HT-29 (cell line): ENCODE measurements around the gene DMP1. TPM values are rescaled to one million over a fixed set of nuclear protein-coding genes. Genes with fewer than 3 reads are reported as not detected.
"Not testable (repeated sequence)": the region's sequence is repeated elsewhere in the genome, so short reads cannot be mapped to it uniquely, and the experiment has no call there.

Source experiments
- DNase-seq: peaks from one replicate; pipeline ENCODE4 v3.0.0-alpha.2; 2015; ENCODE audit warnings: low spot score
- total RNA-seq: library from RNA; depleted of rRNA; stranded (reverse); fragments of >200 nt; shearing (Covaris generic); gene quantifications from 2 replicates; pipeline ENCODE4 v1.2.3, GENCODE V29; 2014; rRNA removed

The DMP1 gene
- total RNA-seq, 1 experiment from 2014 or later: not detected

DNA sequence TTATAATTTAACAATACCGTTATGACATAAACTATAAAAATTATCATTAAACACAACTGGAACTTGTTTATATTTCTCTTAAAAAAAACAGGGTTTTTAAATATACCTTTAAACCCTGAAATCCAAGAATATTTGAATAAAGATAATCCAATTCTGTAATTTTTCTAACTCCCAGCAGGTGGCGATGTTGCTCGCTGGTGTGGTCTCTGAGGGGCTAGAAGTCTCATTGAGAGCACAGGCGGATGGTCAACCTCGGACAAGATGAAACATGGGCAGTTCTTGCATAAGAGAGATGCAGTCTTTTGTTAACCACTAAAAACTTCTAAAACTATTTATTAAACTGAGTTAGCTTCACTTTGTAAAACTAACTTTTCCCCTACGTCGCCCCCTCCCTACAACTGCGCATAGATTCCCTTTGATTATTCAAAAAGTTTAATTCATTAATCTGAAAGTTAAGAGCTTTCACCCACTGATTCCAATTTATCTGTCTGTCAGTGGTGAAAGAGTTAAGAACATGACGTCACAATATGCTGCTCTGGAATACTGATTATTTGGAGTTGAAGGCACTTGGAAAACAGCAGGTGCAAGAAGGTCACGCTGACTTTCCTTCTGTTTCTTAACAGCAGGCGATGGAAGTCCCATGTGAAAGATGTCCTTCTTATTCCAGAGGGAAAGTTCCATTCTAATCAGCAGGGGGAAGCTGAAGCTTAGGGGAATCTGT is 29.5 kb downstream of the DMP1 start:
- DNase-seq: peak; percentile 73

DNA sequence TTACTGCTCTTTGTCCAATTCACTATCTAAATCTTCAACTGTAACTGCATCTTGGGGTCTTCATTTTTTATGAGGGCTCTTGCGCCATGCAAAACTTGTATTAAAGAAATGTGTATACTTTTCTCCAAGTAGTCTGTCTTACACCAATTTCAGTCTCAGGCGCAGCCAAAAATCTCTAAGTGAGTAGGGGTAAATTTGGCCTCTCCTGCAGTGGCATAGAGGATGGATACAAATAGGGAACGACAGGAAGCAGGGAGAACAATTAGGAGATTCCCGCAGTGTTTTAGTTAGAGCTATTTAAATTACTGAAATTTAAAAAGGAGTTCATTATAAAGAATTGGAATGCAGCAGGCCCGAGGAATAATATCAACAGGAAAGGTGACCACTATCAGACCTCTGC is 30.2 kb downstream of the DMP1 start:
- DNase-seq: no peak

DNA sequence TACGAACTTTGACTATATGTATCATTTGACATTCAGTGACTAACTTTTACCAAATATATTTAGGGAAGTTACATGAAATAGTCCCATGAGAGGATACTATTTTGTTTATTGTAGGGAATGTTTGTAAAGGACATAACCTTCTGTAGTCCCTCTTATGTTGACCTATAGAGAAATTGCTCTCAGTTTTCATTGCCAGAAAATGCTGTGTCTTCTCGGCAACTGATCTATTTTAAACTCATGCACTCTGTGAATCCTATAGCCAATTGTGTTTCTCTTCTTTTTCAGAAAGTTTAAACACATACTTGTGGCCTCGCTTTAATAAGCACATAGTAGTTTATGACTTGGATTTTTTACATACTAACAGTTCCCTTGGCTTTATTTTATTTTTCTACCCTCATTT is 38.2 kb downstream of the DMP1 start:
- no peak for DNase-seq

DNA sequence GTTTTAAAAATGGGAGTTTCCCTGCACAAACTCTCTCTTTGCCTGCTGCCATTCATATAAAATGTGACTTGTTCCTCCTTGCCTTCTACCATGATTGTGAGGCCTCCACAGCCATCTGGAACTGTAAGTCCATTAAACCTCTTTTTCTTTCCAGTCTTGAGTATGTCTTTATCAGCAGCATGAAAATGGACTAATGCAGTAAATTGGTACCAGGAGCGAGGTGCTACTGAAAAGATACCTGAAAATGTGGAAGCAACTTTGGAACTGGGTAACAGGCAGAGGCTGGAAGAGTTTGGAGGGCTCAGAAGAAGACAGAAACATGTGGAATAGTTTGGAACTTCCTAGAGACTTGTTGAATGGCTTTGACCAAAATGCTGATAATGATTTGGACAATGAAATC is 40.9 kb downstream of the DMP1 start:
- DNase-seq: not testable (repeated sequence)

DNA sequence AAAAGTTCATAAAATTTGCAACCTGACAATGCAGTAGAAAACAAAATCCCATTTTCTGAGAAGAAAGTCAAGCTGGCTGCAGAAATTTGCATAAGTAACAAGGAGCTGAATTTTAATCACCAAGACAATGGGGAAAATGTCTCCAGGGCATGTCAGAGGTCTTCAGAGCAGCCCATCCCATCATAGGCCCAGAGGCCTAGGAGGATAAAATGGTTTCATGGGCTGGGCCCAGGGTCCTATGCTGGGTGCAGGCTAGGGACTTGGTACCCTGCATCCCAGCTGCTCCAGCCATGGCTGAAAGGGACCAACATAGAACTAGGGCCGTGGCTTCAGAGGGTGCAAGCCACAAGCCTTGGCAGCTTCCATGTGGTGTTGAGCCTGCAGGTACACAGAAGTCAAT is 42.0 kb downstream of the DMP1 start:
- not testable (repeated sequence) for DNase-seq

DNA sequence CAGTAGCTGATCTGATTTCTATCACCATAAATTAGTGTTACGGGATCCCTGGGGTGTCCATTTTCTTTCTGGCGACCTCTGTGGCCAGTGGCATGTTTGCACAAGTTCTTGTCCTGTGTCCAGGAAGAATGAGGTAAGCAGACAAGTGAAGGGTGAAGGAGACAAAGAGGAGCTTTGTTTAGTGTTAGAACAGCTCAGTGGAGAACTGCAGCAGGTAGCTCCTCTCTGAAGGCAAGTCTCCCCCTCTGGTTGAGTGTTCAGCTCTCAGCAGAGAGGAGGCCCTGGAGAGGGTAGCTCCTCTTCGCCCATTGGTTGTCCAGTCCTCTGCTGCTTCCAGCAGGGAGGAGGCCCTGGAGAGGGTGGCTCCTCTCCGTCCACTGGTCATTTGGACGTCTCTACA is 47.2 kb downstream of the DMP1 start:
- no peak for DNase-seq

DNA sequence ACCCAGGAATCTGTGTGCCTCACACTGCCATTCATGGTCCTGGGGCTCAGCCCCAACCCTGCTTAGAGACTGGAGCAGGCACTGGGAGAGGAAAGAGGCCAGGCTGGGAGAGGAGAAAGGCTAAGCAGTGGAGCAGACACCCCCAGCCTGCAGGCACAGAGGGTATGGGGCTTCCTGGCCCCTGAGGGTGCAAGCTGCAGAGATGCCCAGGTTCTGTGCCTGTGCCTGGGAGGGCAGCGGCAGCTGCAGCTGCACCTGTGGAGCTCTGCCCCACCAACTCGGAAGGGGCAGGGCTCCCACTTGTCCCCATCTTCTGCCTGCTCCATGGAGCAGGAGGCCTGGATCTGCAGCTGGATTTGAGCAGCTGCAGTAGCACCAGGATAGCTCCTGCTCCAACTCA is 47.9 kb downstream of the DMP1 start:
- no peak for DNase-seq

DNA sequence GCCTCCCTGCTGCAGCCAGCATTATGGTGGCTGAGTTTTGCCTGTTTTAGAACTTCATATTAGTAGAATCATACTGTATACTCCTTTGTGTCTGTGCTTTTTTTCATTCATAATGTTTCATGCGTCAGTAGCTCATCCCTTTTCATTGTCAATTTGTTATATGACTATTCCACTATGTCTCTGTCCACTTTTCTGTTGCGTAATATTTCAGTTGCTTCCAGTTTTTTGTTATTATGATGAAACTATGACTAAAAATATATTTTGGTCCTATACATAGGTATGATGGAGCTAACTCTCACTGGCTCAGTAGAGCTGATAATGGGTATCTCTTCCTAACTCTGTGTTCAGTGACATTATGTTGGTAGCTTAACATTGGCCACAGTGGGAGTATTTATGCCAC is 48.3 kb downstream of the DMP1 start:
- DNase-seq: no peak

DNA sequence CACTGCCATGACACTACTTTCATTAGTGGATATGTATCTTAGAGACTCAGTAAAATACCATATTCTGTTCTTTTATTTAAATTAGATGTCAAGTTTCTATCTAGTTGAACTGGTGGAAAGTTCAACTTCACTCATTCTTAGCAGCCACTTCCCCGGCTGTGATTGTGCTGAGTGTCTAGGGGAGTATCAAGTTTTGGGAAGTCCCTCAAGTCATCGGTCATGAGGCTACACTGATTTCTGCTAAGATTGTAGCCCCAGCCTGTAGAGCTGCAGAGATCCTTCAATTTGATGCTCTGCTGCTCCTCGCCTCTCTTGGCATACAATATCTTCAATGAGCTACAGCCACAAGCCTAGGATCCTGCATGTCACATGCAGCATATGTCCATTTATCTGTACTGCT is 53.9 kb downstream of the DMP1 start:
- DNase-seq: no peak

DNA sequence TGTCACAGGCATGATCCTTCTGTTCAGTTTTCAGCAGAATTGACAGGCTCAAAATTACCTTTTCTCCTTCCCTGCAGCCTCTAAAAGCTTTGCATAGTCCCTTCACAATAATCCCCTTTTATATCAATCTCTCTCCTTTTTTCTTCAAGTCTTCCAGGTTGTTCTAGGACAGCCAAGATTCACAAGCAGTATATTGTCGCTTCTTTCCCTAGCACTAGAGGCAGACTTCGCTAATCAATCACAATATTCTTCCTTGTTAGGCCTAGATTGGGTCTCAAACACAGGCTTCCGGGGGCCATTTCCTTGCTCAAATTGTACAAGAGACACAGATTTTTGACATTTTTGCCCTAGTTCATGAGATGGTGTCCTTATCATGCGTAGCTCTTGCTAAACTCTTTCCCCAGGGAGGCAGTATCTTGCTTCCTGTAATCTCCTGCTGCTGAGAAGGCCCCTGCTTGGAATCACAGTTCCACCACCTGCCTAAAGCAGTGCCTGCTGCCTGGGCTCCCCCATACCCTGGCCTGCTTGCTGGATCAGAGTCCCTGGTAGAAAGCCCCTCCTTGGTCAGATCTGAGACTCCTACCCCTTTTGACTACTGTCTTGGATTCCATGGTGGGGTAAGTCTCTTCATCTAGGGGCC is 57.3 kb downstream of the DMP1 start:
- no peak for DNase-seq

Other genes starting within 250 kb of the DMP1 start
- 9.1 and 19.4 TPM in 2 replicates for gene NUDT9, start 227.7 kb upstream of the DMP1 start, total RNA-seq
- gene SPARCL1, start 120.9 kb upstream of the DMP1 start, total RNA-seq: not detected in 2 replicates
- not detected in 2 replicates for gene DSPP, start 41.8 kb upstream of the DMP1 start, total RNA-seq
- not detected in 2 replicates for gene IBSP, start 149.3 kb downstream of the DMP1 start, total RNA-seq
- gene MEPE, start 182.7 kb downstream of the DMP1 start, total RNA-seq: not detected in 2 replicates